GM23338 (cell line): ENCODE results near the gene RHBDF2. TPM values are rescaled to one million over a fixed set of nuclear protein-coding genes. Genes with fewer than 3 reads are reported as not detected.

Experiments
- ATAC-seq: fragments of 200-7000 bp; cut with Tn5 transposase; 3 replicates; pipeline ENCODE4 v1.9.1; 2020
- DNase-seq: peaks from one replicate; pipeline ENCODE4 v3.0.0-alpha.2; 2015; ENCODE audit warnings: low spot score
- H2AFZ ChIP-seq: fragments of 200-600 bp; sonication (generic); 2 replicates; pipeline ENCODE4 v1.8.0; 2016; ENCODE audit warnings: antibody characterized with exemption, mild to moderate bottlenecking, moderate library complexity
- H3F3A ChIP-seq: fragments of 200-600 bp; sonication (generic); replicated peaks from 2 replicates; pipeline ENCODE4 v1.8.0; 2017; ENCODE audit warnings: antibody characterized with exemption, mixed run types, low read depth
- H3K27ac ChIP-seq: fragments of 200-600 bp; sonication (generic); 2 replicates; pipeline ENCODE4 v1.6.1; 2016; ENCODE audit warnings: low read depth
- H3K27me3 ChIP-seq: fragments of 200-600 bp; sonication (generic); 2 replicates; pipeline ENCODE4 v1.8.0; 2016; ENCODE audit warnings: mild to moderate bottlenecking, mixed run types, moderate library complexity; ENCODE audit not compliant: insufficient read depth
- H3K36me3 ChIP-seq: fragments of 200-600 bp; sonication (generic); 2 replicates; pipeline ENCODE4 v1.8.0; 2016; ENCODE audit warnings: mild to moderate bottlenecking; ENCODE audit not compliant: insufficient read depth
- H3K4me1 ChIP-seq: fragments of 200-600 bp; sonication (generic); 2 replicates; pipeline ENCODE4 v1.8.0; 2016; ENCODE audit warnings: mild to moderate bottlenecking, moderate library complexity; ENCODE audit not compliant: insufficient read depth
- H3K4me2 ChIP-seq: fragments of 200-600 bp; sonication (generic); 2 replicates; pipeline ENCODE4 v1.7.1; 2017; ENCODE audit warnings: mixed run types
- H3K4me3 ChIP-seq: fragments of 200-600 bp; sonication (generic); 2 replicates; pipeline ENCODE4 v1.6.1; 2016; ENCODE audit warnings: mixed run types
- H3K79me2 ChIP-seq: fragments of 200-600 bp; sonication (generic); replicated peaks from 2 replicates; pipeline ENCODE4 v1.8.0; 2017; ENCODE audit warnings: mild to moderate bottlenecking; ENCODE audit not compliant: insufficient read depth
- H3K9me2 ChIP-seq: fragments of 200-600 bp; sonication (generic); 2 replicates; pipeline ENCODE4 v1.8.0; 2017; ENCODE audit not compliant: insufficient read depth
- H4K20me1 ChIP-seq: fragments of 200-600 bp; sonication (generic); replicated peaks from 2 replicates; pipeline ENCODE4 v1.8.0; 2017; ENCODE audit warnings: mild to moderate bottlenecking; ENCODE audit not compliant: insufficient read depth
- H3K27ac Mint-ChIP-seq: 2 replicates; pipeline ENCODE4 v1.8.0; 2020; ENCODE audit warnings: inconsistent platforms, mild to moderate bottlenecking, moderate library complexity, mixed read lengths
- H3K27me3 Mint-ChIP-seq: 3 replicates; pipeline ENCODE4 v1.8.0; 2022; ENCODE audit warnings: low read depth, mild to moderate bottlenecking, moderate library complexity, mixed read lengths, inconsistent platforms; ENCODE audit not compliant: insufficient read depth, poor library complexity
- H3K36me3 Mint-ChIP-seq: 3 replicates; pipeline ENCODE4 v1.8.0; 2021; ENCODE audit warnings: low read depth, mild to moderate bottlenecking, inconsistent platforms, moderate library complexity, mixed read lengths
- H3K4me1 Mint-ChIP-seq: 3 replicates; pipeline ENCODE4 v1.8.0; 2020; ENCODE audit warnings: mild to moderate bottlenecking, inconsistent platforms, mixed read lengths
- H3K4me3 Mint-ChIP-seq: 3 replicates; pipeline ENCODE4 v1.8.0; 2021; ENCODE audit warnings: moderate library complexity, mild to moderate bottlenecking, inconsistent platforms, mixed read lengths
- H3K9me3 Mint-ChIP-seq: 3 replicates; pipeline ENCODE4 v1.8.0; 2020; ENCODE audit warnings: moderate library complexity, mild to moderate bottlenecking, inconsistent platforms, mixed read lengths
- CREB1 ChIP-seq: fragments of 250-450 bp; sonication (Bioruptor Pico); IDR thresholded peaks from 2 replicates; pipeline ENCODE4 v1.5.0; 2020; ENCODE audit warnings: low read depth, mild to moderate bottlenecking, moderate library complexity
- ETS1 ChIP-seq: IDR thresholded peaks from 2 replicates; pipeline ENCODE4 v1.6.1; 2016; ENCODE audit warnings: antibody characterized with exemption
- EZH2phosphoT487 ChIP-seq: fragments of 200-600 bp; sonication (generic); IDR thresholded peaks from one replicate; pipeline ENCODE4 v1.8.1; 2018; ENCODE audit warnings: antibody characterized with exemption; ENCODE audit not compliant: unreplicated experiment
- JUNB ChIP-seq: IDR thresholded peaks from one replicate; pipeline ENCODE4 v1.6.1; 2016; ENCODE audit warnings: antibody characterized with exemption; ENCODE audit not compliant: unreplicated experiment
- NANOG ChIP-seq: IDR thresholded peaks from 2 replicates; pipeline ENCODE4 v1.6.1; 2016; ENCODE audit warnings: antibody characterized with exemption, borderline replicate concordance
- REST ChIP-seq: IDR thresholded peaks from one replicate; pipeline ENCODE4 v1.6.1; 2018; ENCODE audit warnings: antibody characterized with exemption; ENCODE audit not compliant: unreplicated experiment
- ZNF114 ChIP-seq: fragments of 250-450 bp; sonication (Bioruptor Pico); IDR thresholded peaks from 2 replicates; pipeline ENCODE4 v1.5.0; 2020; ENCODE audit warnings: mild to moderate bottlenecking, moderate library complexity
- polyA plus RNA-seq: library from polyadenylated mRNA; unstranded; fragments of >200 nt; fragmentation: Nextera tagmentation; extraction: Ambion mirVana; gene quantifications from 2 replicates; pipeline ENCODE4 v1.2.1, GENCODE V29; 2016
- total RNA-seq: library from RNA; depleted of rRNA; stranded (reverse); fragments of >200 nt; shearing (Covaris generic); gene quantifications from 2 replicates; pipeline ENCODE4 v1.2.3, GENCODE V29; 2014
- TF ChIP-seq, protein P1 (sequence below): fragments of 250-450 bp; sonication (Bioruptor Pico); IDR thresholded peaks from 2 replicates; pipeline ENCODE4 v1.5.0; 2020; ENCODE audit warnings: mild to moderate bottlenecking, moderate library complexity
- TF ChIP-seq, protein P2 (sequence below), 2 experiments: fragments of 200-600 bp in 1 of 2; sonication (generic) in 1 of 2; conservative IDR thresholded peaks; 2 replicates each; pipeline versions ENCODE4 v1.5.1 to v1.6.1; 2016 to 2017; ENCODE audit warnings: antibody characterized with exemption in 2 of 2, low read depth in 2 of 2, mild to moderate bottlenecking in 2 of 2, moderate library complexity in 1 of 2

The RHBDF2 gene
- total and polyA plus RNA-seq, 2 experiments from 2014 or later = 9.4 to 29.5 TPM

- no peaks in the 10 kb centered on the region for H3K79me2 ChIP-seq
- H3K9me2 ChIP-seq = no peaks in the 10 kb centered on the region
- DNase-seq (peak; percentile 94), ATAC-seq (peak; percentile 93)
- peaks cover 8% of the 10 kb centered on the region; the same call in 1 of the 2 replicates for H3F3A ChIP-seq
- Mint-ChIP-seq H3K27ac (0 out of 2 replicates have a peak overlapping the region, but pooled peaks have one; percentile 56), H3K4me3 (no peak overlapping the region), H3K36me3 (no peaks in the 10 kb centered on the region), H3K9me3 (no peaks in the 10 kb centered on the region), H3K4me1 (peaks cover 19% of the 10 kb centered on the region; the same call in 2 of the 3 replicates), H3K27me3 (peaks cover 13% of the 10 kb centered on the region)
- no peaks in the 10 kb centered on the region for H4K20me1 ChIP-seq
- peak overlapping the region; percentile 69 for H2AFZ ChIP-seq
- no peaks in the 10 kb centered on the region for H3K36me3 ChIP-seq
- H3K4me2 ChIP-seq = no peak overlapping the region
- H3K27ac ChIP-seq = no peak overlapping the region; the same call in 1 of the 2 replicates
- TF ChIP-seq NANOG (no peak), EZH2phosphoT487 (no peak), ZNF114 (CRISPR knock-in tag) (no peak), CREB1 (no peak), JUNB (no peak), REST (no peak), ETS1 (no peak)
- TF ChIP-seq, protein P1, sequence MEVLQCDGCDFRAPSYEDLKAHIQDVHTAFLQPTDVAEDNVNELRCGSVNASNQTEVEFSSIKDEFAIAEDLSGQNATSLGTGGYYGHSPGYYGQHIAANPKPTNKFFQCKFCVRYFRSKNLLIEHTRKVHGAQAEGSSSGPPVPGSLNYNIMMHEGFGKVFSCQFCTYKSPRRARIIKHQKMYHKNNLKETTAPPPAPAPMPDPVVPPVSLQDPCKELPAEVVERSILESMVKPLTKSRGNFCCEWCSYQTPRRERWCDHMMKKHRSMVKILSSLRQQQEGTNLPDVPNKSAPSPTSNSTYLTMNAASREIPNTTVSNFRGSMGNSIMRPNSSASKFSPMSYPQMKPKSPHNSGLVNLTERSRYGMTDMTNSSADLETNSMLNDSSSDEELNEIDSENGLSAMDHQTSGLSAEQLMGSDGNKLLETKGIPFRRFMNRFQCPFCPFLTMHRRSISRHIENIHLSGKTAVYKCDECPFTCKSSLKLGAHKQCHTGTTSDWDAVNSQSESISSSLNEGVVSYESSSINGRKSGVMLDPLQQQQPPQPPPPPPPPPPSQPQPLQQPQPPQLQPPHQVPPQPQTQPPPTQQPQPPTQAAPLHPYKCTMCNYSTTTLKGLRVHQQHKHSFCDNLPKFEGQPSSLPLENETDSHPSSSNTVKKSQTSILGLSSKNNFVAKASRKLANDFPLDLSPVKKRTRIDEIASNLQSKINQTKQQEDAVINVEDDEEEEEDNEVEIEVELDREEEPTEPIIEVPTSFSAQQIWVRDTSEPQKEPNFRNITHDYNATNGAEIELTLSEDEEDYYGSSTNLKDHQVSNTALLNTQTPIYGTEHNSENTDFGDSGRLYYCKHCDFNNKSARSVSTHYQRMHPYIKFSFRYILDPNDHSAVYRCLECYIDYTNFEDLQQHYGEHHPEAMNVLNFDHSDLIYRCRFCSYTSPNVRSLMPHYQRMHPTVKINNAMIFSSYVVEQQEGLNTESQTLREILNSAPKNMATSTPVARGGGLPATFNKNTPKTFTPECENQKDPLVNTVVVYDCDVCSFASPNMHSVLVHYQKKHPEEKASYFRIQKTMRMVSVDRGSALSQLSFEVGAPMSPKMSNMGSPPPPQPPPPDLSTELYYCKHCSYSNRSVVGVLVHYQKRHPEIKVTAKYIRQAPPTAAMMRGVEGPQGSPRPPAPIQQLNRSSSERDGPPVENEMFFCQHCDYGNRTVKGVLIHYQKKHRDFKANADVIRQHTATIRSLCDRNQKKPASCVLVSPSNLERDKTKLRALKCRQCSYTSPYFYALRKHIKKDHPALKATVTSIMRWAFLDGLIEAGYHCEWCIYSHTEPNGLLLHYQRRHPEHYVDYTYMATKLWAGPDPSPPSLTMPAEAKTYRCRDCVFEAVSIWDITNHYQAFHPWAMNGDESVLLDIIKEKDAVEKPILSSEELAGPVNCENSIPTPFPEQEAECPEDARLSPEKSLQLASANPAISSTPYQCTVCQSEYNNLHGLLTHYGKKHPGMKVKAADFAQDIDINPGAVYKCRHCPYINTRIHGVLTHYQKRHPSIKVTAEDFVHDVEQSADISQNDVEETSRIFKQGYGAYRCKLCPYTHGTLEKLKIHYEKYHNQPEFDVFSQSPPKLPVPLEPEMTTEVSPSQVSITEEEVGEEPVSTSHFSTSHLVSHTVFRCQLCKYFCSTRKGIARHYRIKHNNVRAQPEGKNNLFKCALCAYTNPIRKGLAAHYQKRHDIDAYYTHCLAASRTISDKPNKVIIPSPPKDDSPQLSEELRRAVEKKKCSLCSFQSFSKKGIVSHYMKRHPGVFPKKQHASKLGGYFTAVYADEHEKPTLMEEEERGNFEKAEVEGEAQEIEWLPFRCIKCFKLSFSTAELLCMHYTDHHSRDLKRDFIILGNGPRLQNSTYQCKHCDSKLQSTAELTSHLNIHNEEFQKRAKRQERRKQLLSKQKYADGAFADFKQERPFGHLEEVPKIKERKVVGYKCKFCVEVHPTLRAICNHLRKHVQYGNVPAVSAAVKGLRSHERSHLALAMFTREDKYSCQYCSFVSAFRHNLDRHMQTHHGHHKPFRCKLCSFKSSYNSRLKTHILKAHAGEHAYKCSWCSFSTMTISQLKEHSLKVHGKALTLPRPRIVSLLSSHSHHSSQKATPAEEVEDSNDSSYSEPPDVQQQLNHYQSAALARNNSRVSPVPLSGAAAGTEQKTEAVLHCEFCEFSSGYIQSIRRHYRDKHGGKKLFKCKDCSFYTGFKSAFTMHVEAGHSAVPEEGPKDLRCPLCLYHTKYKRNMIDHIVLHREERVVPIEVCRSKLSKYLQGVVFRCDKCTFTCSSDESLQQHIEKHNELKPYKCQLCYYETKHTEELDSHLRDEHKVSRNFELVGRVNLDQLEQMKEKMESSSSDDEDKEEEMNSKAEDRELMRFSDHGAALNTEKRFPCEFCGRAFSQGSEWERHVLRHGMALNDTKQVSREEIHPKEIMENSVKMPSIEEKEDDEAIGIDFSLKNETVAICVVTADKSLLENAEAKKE (CRISPR knock-in tag) = peak; percentile 40; the same call in 1 of the 2 replicates
- TF ChIP-seq, protein P2, sequence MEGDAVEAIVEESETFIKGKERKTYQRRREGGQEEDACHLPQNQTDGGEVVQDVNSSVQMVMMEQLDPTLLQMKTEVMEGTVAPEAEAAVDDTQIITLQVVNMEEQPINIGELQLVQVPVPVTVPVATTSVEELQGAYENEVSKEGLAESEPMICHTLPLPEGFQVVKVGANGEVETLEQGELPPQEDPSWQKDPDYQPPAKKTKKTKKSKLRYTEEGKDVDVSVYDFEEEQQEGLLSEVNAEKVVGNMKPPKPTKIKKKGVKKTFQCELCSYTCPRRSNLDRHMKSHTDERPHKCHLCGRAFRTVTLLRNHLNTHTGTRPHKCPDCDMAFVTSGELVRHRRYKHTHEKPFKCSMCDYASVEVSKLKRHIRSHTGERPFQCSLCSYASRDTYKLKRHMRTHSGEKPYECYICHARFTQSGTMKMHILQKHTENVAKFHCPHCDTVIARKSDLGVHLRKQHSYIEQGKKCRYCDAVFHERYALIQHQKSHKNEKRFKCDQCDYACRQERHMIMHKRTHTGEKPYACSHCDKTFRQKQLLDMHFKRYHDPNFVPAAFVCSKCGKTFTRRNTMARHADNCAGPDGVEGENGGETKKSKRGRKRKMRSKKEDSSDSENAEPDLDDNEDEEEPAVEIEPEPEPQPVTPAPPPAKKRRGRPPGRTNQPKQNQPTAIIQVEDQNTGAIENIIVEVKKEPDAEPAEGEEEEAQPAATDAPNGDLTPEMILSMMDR (conservative IDR thresholded peaks at IDR 0.05; ENCODE audit: low read depth in 2 of 2) = peak; percentile 68 to 88
- H3K27me3 ChIP-seq = no peaks in the 10 kb centered on the region
- no peak overlapping the region for H3K4me3 ChIP-seq
- peaks cover 15% of the 10 kb centered on the region for H3K4me1 ChIP-seq
Measured at GRCh38 chr17:76458580-76459490, 42.4 kb downstream of the RHBDF2 start.
